SH-SY5Y (cell line): Measurements from ENCODE around the gene POLR2L.

Source experiments
- GATA2 ChIP-seq: IDR thresholded peaks from 2 replicates; pipeline ENCODE4 v1.6.1; 2011; ENCODE audit warnings: mild to moderate bottlenecking, low read depth, low read length
- GATA3 ChIP-seq: IDR thresholded peaks from 2 replicates; pipeline ENCODE4 v1.6.1; 2011; ENCODE audit warnings: low read depth, mild to moderate bottlenecking, low read length, moderate library complexity

Gene POLR2L

DNA sequence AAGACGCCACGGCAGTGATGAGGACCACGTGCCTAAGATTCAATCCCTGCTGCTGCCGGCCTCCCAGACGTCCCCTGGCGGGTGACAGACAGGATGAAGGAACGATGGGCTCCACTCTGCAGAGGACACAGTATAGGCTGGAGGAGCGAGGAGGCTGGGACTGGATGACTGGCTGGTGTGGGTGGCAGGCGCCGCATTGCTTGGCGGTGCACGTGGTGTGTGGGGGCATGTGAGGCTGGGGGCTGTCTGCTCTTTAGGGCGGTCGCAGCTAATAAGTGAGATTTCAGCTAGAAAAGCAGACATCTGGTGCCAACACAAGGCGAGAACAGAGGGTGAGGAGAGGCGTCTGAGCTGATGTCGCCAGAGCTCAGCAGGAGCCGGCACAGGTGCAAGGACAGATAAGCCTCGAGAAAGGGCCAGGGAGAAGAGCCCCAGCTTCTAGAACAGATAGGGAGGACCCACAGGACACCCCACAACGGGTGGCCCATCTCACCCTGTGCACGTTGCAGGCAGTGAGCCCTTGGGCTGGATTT is 33.5 kb upstream of the POLR2L start:
- no peak for TF ChIP-seq GATA2
- TF ChIP-seq GATA3: no peak

- no peak for TF ChIP-seq GATA3
- TF ChIP-seq GATA2: no peak
These were observed 32.9 kb upstream of the POLR2L start for GRCh38 chr11:875203-875602.

GRCh38 chr11:873706-874105 is 31.4 kb upstream of the POLR2L start:
- TF ChIP-seq GATA3: no peak
- no peak for TF ChIP-seq GATA2

GRCh38 chr11:872799-873198 is 30.5 kb upstream of the POLR2L start:
- no peak for TF ChIP-seq GATA3
- no peak for TF ChIP-seq GATA2

DNA sequence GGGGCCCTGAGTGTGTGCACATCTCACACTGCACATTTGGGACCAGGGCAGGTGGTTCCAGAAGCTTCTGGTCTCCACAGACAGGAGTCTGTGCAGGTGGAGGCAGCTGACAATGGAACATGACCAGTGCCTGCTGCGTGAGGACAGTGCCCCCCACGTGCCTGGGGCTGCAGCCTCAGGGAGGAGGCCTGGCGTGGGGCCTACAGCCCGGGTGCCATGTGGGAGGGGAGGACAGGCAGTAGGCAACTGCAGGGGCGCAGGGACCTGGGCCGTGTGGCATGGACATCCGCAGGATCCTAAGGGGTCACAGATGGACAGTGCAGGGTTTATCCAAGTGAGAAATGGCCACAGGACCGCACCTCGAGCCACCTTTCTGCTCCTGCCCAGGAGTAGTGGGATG is 29.1 kb upstream of the POLR2L start:
- TF ChIP-seq GATA3 (no peak), GATA2 (no peak)

GRCh38 chr11:870418-870817 is 28.1 kb upstream of the POLR2L start:
- no peak for TF ChIP-seq GATA2
- TF ChIP-seq GATA3: no peak

- TF ChIP-seq GATA3 (no peak), GATA2 (no peak)
These were observed 27.7 kb upstream of the POLR2L start for GRCh38 chr11:870127-870413.

- TF ChIP-seq GATA2 (no peak), GATA3 (no peak)
These were observed 27.2 kb upstream of the POLR2L start for GRCh38 chr11:869399-870126.

- TF ChIP-seq GATA2 (no peak), GATA3 (no peak)
These were observed 26.5 kb upstream of the POLR2L start for GRCh38 chr11:868802-869201.

DNA sequence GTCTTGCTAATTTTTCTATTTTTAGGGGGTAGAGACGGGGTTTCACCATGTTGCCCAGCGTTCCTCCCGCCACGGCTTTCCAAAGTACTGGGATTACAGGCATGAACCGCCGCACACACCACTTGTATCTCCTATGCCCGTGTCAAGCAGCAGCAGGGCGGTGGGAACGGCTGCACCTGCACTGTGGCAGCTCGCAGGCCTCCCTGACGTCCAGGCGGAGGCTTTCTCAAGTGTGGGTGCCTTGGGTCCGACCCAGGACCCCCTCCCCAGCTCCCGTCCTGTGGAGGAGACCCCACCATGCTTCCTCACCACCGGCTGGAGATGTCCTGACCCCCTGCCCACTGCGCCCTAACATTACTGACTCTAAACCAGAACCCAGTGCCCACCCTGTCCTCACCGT is 26.1 kb upstream of the POLR2L start:
- TF ChIP-seq GATA3 (no peak), GATA2 (no peak)

GRCh38 chr11:867856-868358 is 25.6 kb upstream of the POLR2L start:
- TF ChIP-seq GATA2 (no peak), GATA3 (no peak)

- TF ChIP-seq GATA2 (no peak), GATA3 (no peak)
These were observed 24.2 kb upstream of the POLR2L start for GRCh38 chr11:866481-866880.

DNA sequence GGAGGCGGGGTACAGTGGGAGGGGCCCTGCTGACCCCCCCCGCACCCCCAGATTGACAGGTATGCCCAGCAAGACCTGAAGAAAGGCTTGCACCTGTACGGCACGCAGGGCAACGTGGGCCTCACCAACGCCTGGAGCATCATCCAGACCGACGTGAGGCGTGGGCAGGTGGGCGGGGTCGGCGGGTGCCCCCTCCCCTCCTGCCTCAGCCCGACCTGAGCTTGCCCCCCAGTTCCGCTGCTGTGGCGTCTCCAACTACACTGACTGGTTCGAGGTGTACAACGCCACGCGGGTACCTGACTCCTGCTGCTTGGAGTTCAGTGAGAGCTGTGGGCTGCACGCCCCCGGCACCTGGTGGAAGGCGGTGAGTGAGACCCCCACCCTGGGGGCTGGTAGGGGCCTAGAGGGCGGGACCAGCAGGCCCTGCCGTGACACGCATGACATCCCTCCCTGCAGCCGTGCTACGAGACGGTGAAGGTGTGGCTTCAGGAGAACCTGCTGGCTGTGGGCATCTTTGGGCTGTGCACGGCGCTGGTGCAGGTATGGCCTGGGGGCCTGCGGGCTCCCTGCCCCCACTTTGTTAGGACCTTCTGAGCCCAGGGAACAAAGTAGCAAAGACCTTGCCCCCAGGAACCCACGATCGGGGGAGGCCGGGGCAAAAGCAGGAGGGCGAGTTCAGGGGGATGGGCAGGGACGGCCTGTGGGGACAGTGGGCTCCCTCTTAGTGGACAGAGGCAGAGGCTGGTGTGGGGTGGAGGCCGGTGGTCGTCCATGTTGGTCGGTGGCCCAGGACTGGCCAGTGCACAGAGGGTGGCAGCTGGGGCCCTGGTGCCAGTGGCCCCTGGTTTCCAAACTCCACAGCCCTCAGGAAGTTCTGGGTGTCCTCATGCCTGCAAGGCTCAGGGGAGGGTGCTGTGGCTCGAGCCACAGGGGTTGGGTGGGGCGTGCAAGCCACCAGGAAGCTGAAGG is 23.4 kb upstream of the POLR2L start:
- TF ChIP-seq GATA3: no peak
- no peak for TF ChIP-seq GATA2

DNA sequence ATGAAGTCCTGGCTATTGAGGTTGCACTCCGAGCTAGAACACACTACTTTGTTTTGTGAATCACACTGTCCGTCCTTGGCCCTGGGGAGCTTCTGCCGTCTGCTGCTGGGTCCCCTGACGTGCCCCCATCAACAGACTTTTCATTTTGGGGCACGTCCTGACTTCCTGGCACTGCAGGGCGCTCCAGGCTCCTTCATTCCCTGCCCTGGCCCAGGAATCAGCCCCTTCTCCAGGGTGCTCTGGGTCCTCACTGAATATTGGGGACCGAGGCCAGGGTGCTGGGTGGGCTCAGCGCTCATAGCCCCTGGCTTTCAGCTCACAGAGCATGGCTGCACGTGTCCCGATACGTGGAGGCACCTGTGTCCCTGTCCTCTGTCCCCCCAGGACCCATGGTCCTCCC is 22.6 kb upstream of the POLR2L start:
- TF ChIP-seq GATA2: no peak
- no peak for TF ChIP-seq GATA3
